K562 (cell line): ENCODE measurements around the gene PTGES3L. TPM values are rescaled to one million over a fixed set of nuclear protein-coding genes. Genes with fewer than 3 reads are reported as not detected.

Experiments used
- ARID1B ChIP-seq: fragments of 450-650 bp; IDR thresholded peaks from 2 replicates; pipeline ENCODE4 v1.6.1; 2016; ENCODE audit warnings: antibody characterized with exemption, mild to moderate bottlenecking, inconsistent platforms
- ATF1 ChIP-seq, 2 experiments: fragments of 450-650 bp in 1 of 2; IDR thresholded peaks; 2 replicates each; pipeline ENCODE4 v1.6.1; 2016; ENCODE audit warnings: missing compliant biosample characterization in 1 of 2, missing genetic modification characterization in 1 of 2
- CBFA2T3 ChIP-seq: fragments of 450-650 bp; IDR thresholded peaks from 2 replicates; pipeline ENCODE4 v1.6.1; 2017
- ESRRA ChIP-seq: fragments of 450-650 bp; IDR thresholded peaks from 2 replicates; pipeline ENCODE4 v1.6.1; 2014; ENCODE audit warnings: low read depth, mild to moderate bottlenecking, moderate library complexity, borderline replicate concordance
- FOXM1 ChIP-seq, 2 experiments: fragments of 450-650 bp in 1 of 2; sonication (generic) in 1 of 2; formaldehyde crosslinking in 1 of 2; IDR thresholded peaks; 2 replicates each; pipeline versions ENCODE4 v1.6.1 to v1.9.0; 2017 to 2022; ENCODE audit warnings: low read depth in 2 of 2, mild to moderate bottlenecking in 2 of 2, missing genetic modification reagents in 1 of 2, moderate library complexity in 1 of 2
- HDAC3 ChIP-seq: fragments of 450-650 bp; IDR thresholded peaks from 2 replicates; pipeline ENCODE4 v1.6.1; 2018; ENCODE audit warnings: borderline replicate concordance, mild to moderate bottlenecking, moderate library complexity; ENCODE audit not compliant: partially characterized antibody
- PPARD ChIP-seq: fragments of 250-450 bp; sonication (Bioruptor Pico); IDR thresholded peaks from 2 replicates; pipeline ENCODE4 v1.8.0; 2022; ENCODE audit warnings: inconsistent platforms, mild to moderate bottlenecking, moderate library complexity
- TAF7 ChIP-seq: fragments of 450-650 bp; IDR thresholded peaks from 2 replicates; pipeline ENCODE4 v1.6.1; 2016; ENCODE audit warnings: missing genetic modification characterization, missing compliant biosample characterization
- TGIF2 ChIP-seq: sonication (generic); formaldehyde crosslinking; IDR thresholded peaks from 2 replicates; pipeline ENCODE4 v1.8.1; 2022; ENCODE audit warnings: mild to moderate bottlenecking, missing genetic modification reagents, moderate library complexity
- XRCC3 ChIP-seq: fragments of 450-650 bp; IDR thresholded peaks from 2 replicates; pipeline ENCODE4 v1.6.1; 2017; ENCODE audit warnings: mild to moderate bottlenecking, moderate library complexity
- ZNF583 ChIP-seq: fragments of 250-450 bp; sonication (Bioruptor Pico); IDR thresholded peaks from 2 replicates; pipeline ENCODE4 v1.4.0; 2020
- ZNF584 ChIP-seq: fragments of 200-800 bp; sonication (Bioruptor generic); IDR thresholded peaks from 2 replicates; pipeline ENCODE4 v1.6.1; 2016; ENCODE audit warnings: low read depth, mild to moderate bottlenecking, missing genetic modification characterization, missing compliant biosample characterization
- ZNF764 ChIP-seq: fragments of 250-450 bp; sonication (Bioruptor Pico); IDR thresholded peaks from 2 replicates; pipeline ENCODE4 v1.4.0; 2020; ENCODE audit warnings: low read depth, mild to moderate bottlenecking, moderate library complexity
- polyA plus RNA-seq, 8 experiments: library from polyadenylated mRNA; depleted of rRNA in 4 of 8; stranded (reverse) in 5 of 8; unstranded in 3 of 8; fragments of >200 nt; fragmentation: Nextera tagmentation in 2 of 8; fragmentation: Illumina TruSeq in 1 of 8; extraction: Ambion mirVana in 2 of 8; extraction: Trizol in 1 of 8; gene quantifications; 2 replicates each; pipeline versions ENCODE4 v1.2.1 to v1.2.3, GENCODE V29; 2011 to 2014; ENCODE audit warnings: inconsistent platforms in 1 of 8, missing spikeins in 1 of 8
- total RNA-seq, 7 experiments: library from RNA; depleted of rRNA in 6 of 7; stranded (reverse); fragments of >200 nt in 6 of 7; fragmentation: Illumina TruSeq in 2 of 7; extraction: Trizol in 2 of 7; gene quantifications; 2 replicates each; pipeline versions ENCODE4 v1.2.1 to v1.2.3, GENCODE V29; 2011 to 2021; ENCODE audit warnings: low replicate concordance in 1 of 7
- TF ChIP-seq, protein P1 (sequence below), 2 experiments: fragments of 450-650 bp in 1 of 2; sonication (generic) in 1 of 2; formaldehyde crosslinking in 1 of 2; IDR thresholded peaks in 1 of 2; conservative IDR thresholded peaks in 1 of 2; 2 replicates each; pipeline versions ENCODE4 v1.6.1 to v1.8.1; 2016 to 2023; ENCODE audit warnings: mild to moderate bottlenecking in 2 of 2, moderate library complexity in 2 of 2, inconsistent platforms in 1 of 2, missing genetic modification reagents in 1 of 2
- TF ChIP-seq, protein P2 (sequence below), 2 experiments: fragments of 450-650 bp; IDR thresholded peaks; 2 replicates each; pipeline ENCODE4 v1.6.1; 2016
- TF ChIP-seq, protein P3 (sequence below): fragments of 450-650 bp; formaldehyde crosslinking; IDR thresholded peaks from 2 replicates; pipeline ENCODE4 v1.4.0; 2020; ENCODE audit warnings: mild to moderate bottlenecking, moderate library complexity
- TF ChIP-seq, protein P4 (sequence below): fragments of 250-450 bp; sonication (Bioruptor Pico); IDR thresholded peaks from 2 replicates; pipeline ENCODE4 v1.4.0; 2020; ENCODE audit warnings: mild to moderate bottlenecking, moderate library complexity
- TF ChIP-seq, protein P5 (sequence below): fragments of 250-450 bp; sonication (Bioruptor Pico); IDR thresholded peaks from 2 replicates; pipeline ENCODE4 v1.8.0; 2022; ENCODE audit warnings: moderate library complexity, mild to moderate bottlenecking, inconsistent platforms
- TF ChIP-seq, protein P6 (sequence below): fragments of 450-650 bp; IDR thresholded peaks from 2 replicates; pipeline ENCODE4 v1.6.1; 2016

PTGES3L gene
- total and polyA plus RNA-seq, 9 of the 15 experiments (the other 6 are each of a cell fraction or from before 2014, with no cell fraction given): 6.0 to 16.0 (median 9.6) TPM

DNA sequence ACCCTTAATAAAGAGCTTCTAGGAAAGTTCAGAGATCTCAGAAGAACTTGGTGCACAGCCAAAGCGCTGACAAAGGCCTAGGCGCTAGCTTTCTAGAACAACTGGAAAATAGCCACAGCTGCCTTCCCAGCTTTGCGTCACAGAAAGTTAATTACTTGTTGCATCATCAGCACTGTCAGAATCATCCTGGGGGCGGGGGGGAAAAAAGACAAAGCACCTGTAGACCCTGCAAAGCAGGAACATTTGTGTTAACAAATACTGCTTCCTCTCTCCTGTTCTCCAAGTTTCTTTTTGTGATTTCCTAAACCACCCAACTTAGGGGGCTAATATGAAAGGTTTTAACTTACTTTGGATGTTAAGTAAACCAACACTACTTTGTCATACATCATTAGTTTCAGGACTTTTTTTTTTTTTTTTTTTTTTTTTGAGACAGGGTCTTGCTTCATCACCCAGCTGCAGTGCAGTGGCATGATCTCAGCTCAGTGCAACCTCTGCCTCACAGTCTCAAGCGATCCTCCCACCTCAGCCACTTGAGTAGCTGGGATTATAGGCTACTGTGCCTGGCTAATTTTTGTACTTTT lies 10.8 kb downstream of the PTGES3L start (continued):
- TF ChIP-seq, protein P1, sequence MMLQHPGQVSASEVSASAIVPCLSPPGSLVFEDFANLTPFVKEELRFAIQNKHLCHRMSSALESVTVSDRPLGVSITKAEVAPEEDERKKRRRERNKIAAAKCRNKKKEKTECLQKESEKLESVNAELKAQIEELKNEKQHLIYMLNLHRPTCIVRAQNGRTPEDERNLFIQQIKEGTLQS (IDR thresholded peaks at IDR 0.05): peak; percentile 99
- TF ChIP-seq, protein P1 (CRISPR knock-in tag; conservative IDR thresholded peaks at IDR 0.05): peak; percentile 64; the same call in 1 of the 2 replicates
- no peak for TF ChIP-seq ZNF764
- TF ChIP-seq ESRRA: no peak
- 0 out of 2 replicates have a peak, but pooled peaks have one; percentile 16 for TF ChIP-seq ARID1B
- no peak for TF ChIP-seq XRCC3
- TF ChIP-seq ZNF584: 0 out of 2 replicates have a peak, but pooled peaks have one; percentile 51
- no peak for TF ChIP-seq PPARD (CRISPR knock-in tag)
- no peak for TF ChIP-seq ATF1 (CRISPR knock-in tag; IDR thresholded peaks at IDR 0.05)
- peak; percentile 77 for TF ChIP-seq ATF1 (tag; IDR thresholded peaks at IDR 0.05)
- TF ChIP-seq FOXM1 (IDR thresholded peaks at IDR 0.05; ENCODE audit: low read depth): no peak
- TF ChIP-seq FOXM1 (CRISPR knock-in tag; IDR thresholded peaks at IDR 0.05; ENCODE audit: low read depth): no peak
- no peak for TF ChIP-seq CBFA2T3
- TF ChIP-seq, protein P2, sequence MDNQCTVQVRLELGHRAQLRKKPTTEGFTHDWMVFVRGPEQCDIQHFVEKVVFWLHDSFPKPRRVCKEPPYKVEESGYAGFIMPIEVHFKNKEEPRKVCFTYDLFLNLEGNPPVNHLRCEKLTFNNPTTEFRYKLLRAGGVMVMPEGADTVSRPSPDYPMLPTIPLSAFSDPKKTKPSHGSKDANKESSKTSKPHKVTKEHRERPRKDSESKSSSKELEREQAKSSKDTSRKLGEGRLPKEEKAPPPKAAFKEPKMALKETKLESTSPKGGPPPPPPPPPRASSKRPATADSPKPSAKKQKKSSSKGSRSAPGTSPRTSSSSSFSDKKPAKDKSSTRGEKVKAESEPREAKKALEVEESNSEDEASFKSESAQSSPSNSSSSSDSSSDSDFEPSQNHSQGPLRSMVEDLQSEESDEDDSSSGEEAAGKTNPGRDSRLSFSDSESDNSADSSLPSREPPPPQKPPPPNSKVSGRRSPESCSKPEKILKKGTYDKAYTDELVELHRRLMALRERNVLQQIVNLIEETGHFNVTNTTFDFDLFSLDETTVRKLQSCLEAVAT (IDR thresholded peaks at IDR 0.05): no peak
- TF ChIP-seq, protein P3, sequence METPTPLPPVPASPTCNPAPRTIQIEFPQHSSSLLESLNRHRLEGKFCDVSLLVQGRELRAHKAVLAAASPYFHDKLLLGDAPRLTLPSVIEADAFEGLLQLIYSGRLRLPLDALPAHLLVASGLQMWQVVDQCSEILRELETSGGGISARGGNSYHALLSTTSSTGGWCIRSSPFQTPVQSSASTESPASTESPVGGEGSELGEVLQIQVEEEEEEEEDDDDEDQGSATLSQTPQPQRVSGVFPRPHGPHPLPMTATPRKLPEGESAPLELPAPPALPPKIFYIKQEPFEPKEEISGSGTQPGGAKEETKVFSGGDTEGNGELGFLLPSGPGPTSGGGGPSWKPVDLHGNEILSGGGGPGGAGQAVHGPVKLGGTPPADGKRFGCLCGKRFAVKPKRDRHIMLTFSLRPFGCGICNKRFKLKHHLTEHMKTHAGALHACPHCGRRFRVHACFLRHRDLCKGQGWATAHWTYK (CRISPR knock-in tag): no peak
- no peak for TF ChIP-seq TGIF2
- TF ChIP-seq, protein P4, sequence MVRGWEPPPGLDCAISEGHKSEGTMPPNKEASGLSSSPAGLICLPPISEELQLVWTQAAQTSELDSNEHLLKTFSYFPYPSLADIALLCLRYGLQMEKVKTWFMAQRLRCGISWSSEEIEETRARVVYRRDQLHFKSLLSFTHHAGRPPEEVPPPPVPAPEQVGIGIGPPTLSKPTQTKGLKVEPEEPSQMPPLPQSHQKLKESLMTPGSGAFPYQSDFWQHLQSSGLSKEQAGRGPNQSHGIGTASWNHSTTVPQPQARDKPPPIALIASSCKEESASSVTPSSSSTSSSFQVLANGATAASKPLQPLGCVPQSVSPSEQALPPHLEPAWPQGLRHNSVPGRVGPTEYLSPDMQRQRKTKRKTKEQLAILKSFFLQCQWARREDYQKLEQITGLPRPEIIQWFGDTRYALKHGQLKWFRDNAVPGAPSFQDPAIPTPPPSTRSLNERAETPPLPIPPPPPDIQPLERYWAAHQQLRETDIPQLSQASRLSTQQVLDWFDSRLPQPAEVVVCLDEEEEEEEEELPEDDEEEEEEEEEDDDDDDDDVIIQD (CRISPR knock-in tag): no peak
- TF ChIP-seq TAF7: no peak
- TF ChIP-seq, protein P5, sequence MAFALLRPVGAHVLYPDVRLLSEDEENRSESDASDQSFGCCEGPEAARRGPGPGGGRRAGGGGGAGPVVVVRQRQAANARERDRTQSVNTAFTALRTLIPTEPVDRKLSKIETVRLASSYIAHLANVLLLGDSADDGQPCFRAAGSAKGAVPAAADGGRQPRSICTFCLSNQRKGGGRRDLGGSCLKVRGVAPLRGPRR (CRISPR knock-in tag): no peak
- no peak for TF ChIP-seq ZNF583
- no peak for TF ChIP-seq HDAC3
- TF ChIP-seq, protein P6, sequence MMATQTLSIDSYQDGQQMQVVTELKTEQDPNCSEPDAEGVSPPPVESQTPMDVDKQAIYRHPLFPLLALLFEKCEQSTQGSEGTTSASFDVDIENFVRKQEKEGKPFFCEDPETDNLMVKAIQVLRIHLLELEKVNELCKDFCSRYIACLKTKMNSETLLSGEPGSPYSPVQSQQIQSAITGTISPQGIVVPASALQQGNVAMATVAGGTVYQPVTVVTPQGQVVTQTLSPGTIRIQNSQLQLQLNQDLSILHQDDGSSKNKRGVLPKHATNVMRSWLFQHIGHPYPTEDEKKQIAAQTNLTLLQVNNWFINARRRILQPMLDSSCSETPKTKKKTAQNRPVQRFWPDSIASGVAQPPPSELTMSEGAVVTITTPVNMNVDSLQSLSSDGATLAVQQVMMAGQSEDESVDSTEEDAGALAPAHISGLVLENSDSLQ: peak; percentile 45; the same call in 1 of the 2 replicates
